ENCODE results near the gene AR. TPM values are rescaled to one million over a fixed set of nuclear protein-coding genes. Genes with fewer than 3 reads are reported as not detected.

Gene AR
- total RNA-seq, 1 experiment from 2014 or later = 0.05 TPM

GRCh38 chrX:67777148-67777547 is 233.3 kb downstream of the AR start:
- no peak overlapping the region for H3K27ac ChIP-seq (ENCODE audit: low read length)
- DNase-seq (ENCODE audit: low read depth, low spot score) = no peak
- no peaks in the 10 kb centered on the region for H3K27me3 ChIP-seq (ENCODE audit: control insufficient read depth, insufficient read depth, low read length)
- intact Hi-C loops (cut with micrococcal nuclease; ENCODE audit: unreplicated experiment) (no loop called here), in situ Hi-C loops (cut with HindIII; ENCODE audit: low pct_unique_long_range_greater_than_20kb, low sequenced_read_pairs) (no loop called here)
- TF ChIP-seq SIN3A (IDR thresholded peaks at IDR 0.05; ENCODE audit: borderline replicate concordance, insufficient read depth, low read depth, low read length) (no peak), POLR2AphosphoS5 (IDR thresholded peaks at IDR 0.05; ENCODE audit: low read depth, low read length) (no peak), CTCF (IDR thresholded peaks at IDR 0.05) (no peak), REST (IDR thresholded peaks at IDR 0.05; ENCODE audit: insufficient read depth in 1 of 2, low read depth in 2 of 2, low read length in 1 of 2) (no peak), TCF7L2 (IDR thresholded peaks at IDR 0.05; ENCODE audit: low read depth, low read length) (no peak)
- no peaks in the 10 kb centered on the region for H3K9me3 ChIP-seq (ENCODE audit: control insufficient read depth, insufficient read depth, low read depth, low read length)
- no peak overlapping the region for H3K4me3 ChIP-seq (ENCODE audit: low read depth in 2 of 2, low read length in 2 of 2)
- no peak for ATAC-seq
- POLR2A ChIA-PET = no interaction called here
- no peaks in the 10 kb centered on the region for H3K36me3 ChIP-seq (ENCODE audit: control insufficient read depth, insufficient read depth, low read length)
- no TSS peak for BruUV-seq (replicated peaks)
- CTCF ChIA-PET = no interaction called here
- no peaks in the 10 kb centered on the region for H3K4me1 ChIP-seq (ENCODE audit: control insufficient read depth, insufficient read depth, low read length)

DNA sequence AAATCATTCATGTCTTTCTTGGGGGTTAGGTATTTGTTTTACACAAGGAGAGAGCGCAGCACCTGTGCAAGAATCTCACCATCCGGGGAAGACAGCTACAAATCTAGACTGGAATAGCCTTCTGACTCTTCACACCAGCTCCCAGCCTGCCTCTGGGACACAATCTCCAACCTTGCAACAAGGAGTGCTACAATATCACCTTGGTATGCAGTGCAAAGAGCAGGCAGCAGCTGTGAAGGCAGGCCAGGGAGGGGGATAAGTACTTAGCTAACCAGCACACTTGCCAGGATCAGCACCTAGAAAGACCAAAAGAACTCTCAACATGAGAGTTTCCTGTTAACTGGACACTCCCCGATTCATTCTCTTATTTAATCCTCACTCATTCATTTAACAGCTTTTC is 235.3 kb downstream of the AR start:
- H3K4me1 ChIP-seq (ENCODE audit: control insufficient read depth, insufficient read depth, low read length) = no peaks in the 10 kb centered on the region
- POLR2A ChIA-PET = no interaction called here
- no peaks in the 10 kb centered on the region for H3K9me3 ChIP-seq (ENCODE audit: control insufficient read depth, insufficient read depth, low read depth, low read length)
- DNase-seq (ENCODE audit: low read depth, low spot score) (no peak), ATAC-seq (no peak)
- H3K27me3 ChIP-seq (ENCODE audit: control insufficient read depth, insufficient read depth, low read length) = no peaks in the 10 kb centered on the region
- H3K36me3 ChIP-seq (ENCODE audit: control insufficient read depth, insufficient read depth, low read length) = no peaks in the 10 kb centered on the region
- no peak overlapping the region for H3K4me3 ChIP-seq (ENCODE audit: low read depth in 2 of 2, low read length in 2 of 2)
- CTCF ChIA-PET = no interaction called here
- no peak overlapping the region for H3K27ac ChIP-seq (ENCODE audit: low read length)
- TF ChIP-seq REST (IDR thresholded peaks at IDR 0.05; ENCODE audit: insufficient read depth in 1 of 2, low read depth in 2 of 2, low read length in 1 of 2) (no peak), CTCF (IDR thresholded peaks at IDR 0.05) (no peak), POLR2AphosphoS5 (IDR thresholded peaks at IDR 0.05; ENCODE audit: low read depth, low read length) (no peak), TCF7L2 (IDR thresholded peaks at IDR 0.05; ENCODE audit: low read depth, low read length) (no peak), SIN3A (IDR thresholded peaks at IDR 0.05; ENCODE audit: borderline replicate concordance, insufficient read depth, low read depth, low read length) (no peak)
- no TSS peak for BruUV-seq (replicated peaks)
- in situ Hi-C loops (cut with HindIII; ENCODE audit: low pct_unique_long_range_greater_than_20kb, low sequenced_read_pairs) = no loop called here
- intact Hi-C loops (cut with micrococcal nuclease; ENCODE audit: unreplicated experiment) = no loop called here

All from Panc1 (cell line).